Posterior cingulate gyrus (tissue), 11 donors: ENCODE results near the gene SLC16A4.

Source experiments
- DNase-seq, 10 donors: peaks; one replicate each; pipeline versions ENCODE4 v3.0.0 to v3.0.0-alpha.2; 2020 to 2021; ENCODE audit warnings: mixed read lengths in 3 of 10
- intact Hi-C: fragments of 100-400 bp; cut with DNase I; formaldehyde crosslinking; loops from one replicate; pipeline ENCODE4 v1.15.1; 2023

SLC16A4 gene

DNA sequence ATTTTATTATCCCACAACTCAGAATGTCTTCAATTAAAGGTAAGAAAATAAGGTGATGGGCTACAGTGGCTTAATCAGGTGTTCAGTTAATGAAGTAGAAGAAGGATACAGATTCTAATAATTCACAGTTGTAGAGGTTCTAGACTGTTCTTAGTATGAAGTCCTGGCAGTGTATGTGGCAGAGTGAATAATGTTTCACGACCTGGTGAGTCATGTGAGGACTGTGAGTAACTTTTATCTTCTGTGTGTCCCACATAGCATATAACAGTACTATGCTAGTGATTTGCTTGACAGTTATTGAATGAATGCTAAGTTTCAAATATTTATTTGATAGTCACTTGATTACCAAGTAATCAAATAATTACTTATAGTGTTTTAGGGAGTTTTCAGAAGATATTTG lies 20.0 kb downstream of the SLC16A4 start:
- DNase-seq = no peak
- intact Hi-C loops = no loop called here

DNA sequence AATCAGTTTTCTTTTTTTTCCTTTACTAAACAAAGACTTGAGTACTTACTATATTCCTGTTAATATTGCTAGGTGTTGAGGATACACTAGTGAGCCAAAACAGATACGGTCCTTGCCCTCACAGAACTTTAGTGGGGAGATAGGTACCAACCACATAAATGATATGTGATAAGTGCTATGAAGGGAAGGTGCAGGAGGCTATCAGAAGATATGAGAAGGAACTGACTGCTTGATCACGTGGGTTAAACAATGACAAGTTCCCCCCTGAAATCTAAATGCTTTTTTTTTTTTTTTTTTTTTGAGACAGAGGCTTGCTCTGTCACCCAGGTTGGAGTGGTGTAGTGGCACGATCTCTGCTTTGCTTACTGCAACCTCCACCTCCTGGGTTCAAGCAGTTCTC lies 26.6 kb downstream of the SLC16A4 start:
- no peak for DNase-seq
- intact Hi-C loops = no loop called here

DNA sequence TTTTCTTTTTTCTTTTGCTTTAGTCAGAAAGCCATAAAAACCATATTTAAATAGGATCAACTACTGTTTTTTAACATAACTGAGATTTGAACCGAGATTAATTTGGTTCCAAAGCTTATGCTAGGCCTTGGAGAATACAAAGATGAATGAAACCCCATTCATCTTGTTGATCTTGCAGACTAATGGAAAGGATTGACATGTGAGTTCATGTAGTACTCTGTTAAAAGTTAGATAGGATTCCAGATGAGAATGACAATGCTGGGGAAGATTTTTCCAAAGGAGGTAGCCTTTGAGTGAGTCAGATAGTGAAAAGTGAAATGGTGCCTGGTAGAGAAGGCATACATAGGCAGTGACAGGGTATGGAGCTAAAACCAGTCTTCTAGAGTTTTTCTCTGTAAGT lies 29.0 kb downstream of the SLC16A4 start:
- DNase-seq = no peak
- intact Hi-C loops = no loop called here

DNA sequence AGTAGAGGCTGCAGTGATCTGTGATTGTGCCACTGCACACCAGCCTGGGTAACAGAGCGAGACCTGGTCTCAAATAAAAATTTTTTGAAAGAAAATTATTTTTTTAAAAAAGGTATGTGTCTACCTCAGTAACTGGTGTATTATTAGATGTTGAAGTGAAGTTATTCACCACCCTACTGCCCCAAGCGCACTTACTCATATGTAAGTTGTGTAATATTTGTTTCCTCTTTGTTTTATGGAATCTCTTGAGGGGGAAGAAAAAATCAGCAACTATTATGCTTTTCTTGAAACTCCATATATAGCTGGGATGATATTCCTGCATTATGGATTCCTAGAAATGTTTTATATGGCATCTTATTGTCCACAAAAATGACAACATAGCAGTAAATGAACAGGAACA lies 30.4 kb downstream of the SLC16A4 start:
- intact Hi-C loops = no loop called here
- DNase-seq = no peak

DNA sequence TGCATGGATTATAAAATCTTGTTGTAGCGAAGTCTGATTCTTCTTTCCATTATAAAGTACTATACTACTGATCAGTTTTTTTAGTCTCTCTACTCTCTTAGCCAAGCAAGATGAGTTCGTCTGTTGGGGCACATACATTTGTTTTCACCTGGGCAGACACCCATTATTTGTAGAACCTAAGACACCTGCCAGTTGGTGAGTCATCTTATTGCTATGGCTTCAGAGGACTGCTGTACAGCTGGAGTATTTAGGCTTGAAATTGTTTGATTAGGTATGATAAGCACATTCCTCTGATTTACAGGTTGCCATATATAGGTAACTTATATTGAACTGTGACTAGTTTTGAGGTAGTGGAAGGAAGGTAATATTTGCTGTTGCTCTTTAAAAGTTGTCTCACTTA lies 34.4 kb downstream of the SLC16A4 start:
- DNase-seq = no peak
- intact Hi-C loops = no loop called here

- DNase-seq = no peak
- intact Hi-C loops = no loop called here
Observed at GRCh38 chr1:110355321-110355720, 35.5 kb downstream of the SLC16A4 start.

DNA sequence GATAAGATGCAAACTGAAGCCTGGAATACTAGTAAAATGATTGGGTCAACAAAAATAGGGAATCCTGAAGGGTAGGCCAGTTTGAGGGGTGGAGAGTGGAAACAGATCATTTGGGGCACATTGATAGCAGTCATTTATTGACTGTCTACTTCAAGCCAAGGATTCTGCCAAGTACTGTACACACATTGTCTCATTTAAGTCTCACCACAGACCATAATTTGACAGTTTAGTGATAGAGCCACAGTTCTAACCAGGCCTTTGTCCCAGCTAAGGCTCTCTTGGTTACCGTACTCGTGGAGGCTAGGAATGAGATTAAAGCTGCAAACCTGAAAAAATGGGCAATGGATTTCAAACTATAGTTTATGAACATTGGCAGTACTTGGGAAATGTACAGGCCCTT lies 40.5 kb downstream of the SLC16A4 start:
- DNase-seq = no peak
- intact Hi-C loops = no loop called here

GRCh38 chr1:110348771-110349170 lies 42.1 kb downstream of the SLC16A4 start:
- DNase-seq = no peak
- intact Hi-C loops = no loop called here

DNA sequence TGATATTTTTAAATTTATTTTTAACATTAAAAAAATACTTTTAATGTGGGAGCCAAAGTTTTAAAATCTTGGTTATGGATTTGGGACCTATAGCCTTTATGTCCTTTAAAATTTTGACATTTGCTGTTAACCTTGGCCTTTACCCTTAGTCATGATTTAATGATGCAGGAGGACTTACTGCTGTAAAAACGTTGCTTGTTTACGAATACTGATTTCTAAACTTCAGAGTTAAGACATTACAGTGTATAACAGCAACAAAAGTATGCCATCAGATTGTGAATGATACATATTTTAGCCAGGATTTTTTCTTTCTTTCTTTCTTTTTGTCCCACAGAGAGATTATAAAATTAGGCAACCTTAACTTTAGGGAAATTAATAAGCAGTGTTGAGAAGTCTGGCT lies 42.8 kb downstream of the SLC16A4 start:
- DNase-seq = no peak
- intact Hi-C loops = no loop called here

DNA sequence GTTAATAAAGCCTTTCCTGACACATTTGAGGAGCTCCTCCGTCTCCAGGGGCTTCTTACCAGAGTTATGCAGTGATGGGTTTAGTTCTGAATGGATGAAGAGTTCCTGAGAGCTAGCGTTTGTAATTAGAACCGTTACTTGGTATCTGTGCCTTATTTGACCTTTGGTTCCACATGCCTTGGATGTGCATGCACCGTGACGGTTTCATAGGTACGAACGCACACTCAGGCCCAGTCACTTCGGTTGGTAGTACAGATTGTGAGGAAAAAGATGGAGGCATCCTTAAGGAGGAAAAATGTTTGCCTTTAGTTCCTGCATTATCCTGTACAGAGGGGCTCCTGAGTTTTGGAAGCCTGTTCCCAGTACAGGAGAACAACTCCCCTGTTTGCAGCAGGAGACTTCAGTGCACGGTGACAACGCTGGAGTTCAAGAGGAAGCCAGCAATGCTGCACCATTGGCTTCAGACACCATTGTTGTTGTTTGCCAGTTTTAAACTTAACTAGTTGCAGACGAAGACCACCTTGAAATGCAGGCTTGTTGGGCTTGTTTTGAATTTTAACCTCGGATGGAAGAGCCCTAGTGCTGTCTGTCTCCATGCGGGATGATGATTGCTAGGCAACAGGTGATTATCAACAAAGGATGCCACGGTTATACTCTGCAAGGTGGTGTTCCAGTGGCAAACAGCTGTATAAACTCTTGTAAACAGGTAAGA lies 43.5 kb downstream of the SLC16A4 start:
- no peak for DNase-seq
- intact Hi-C loops = no loop called here

- intact Hi-C loops = no loop called here
- DNase-seq = no peak
Observed at GRCh38 chr1:110346690-110347089, 44.1 kb downstream of the SLC16A4 start.

DNA sequence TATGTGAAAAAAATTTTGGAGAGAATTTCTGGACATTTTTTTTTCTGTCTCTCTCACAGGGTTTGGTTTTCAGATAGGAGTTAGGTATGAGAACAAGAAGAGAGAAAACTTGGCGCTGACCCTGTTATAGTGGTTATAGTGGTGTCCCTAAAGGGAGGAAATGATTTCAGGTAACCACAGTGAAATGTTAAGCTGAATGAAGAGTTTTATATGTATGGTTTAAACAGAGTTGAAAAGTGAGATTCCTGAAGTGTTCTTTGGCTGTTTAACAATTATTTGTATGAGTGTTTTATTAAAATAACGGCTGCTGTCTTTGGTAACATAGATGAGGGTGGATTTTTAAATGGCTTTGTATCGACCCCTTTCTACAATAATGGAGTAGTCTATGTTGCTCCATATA lies 45.3 kb downstream of the SLC16A4 start:
- no peak for DNase-seq
- intact Hi-C loops = no loop called here

DNA sequence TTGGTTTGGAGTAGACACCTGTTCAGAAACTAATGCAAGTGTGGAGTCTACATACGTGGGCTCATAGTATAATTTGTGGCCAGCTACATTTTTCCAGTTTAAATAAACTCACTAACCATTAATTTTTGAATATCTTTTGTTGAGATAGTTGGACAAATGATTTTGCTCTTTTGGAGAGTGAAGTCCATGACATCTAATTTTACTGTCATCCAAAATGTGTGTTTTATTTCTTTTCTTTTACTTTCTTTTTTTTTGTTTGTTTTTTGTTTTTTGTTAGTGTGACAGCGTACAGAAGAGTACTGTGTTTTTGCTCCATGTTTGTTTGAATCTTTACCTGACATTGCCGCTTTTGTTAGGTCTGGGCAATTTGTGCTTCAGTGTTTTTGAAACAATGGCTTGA lies 46.7 kb downstream of the SLC16A4 start:
- no peak for DNase-seq
- intact Hi-C loops = no loop called here

DNA sequence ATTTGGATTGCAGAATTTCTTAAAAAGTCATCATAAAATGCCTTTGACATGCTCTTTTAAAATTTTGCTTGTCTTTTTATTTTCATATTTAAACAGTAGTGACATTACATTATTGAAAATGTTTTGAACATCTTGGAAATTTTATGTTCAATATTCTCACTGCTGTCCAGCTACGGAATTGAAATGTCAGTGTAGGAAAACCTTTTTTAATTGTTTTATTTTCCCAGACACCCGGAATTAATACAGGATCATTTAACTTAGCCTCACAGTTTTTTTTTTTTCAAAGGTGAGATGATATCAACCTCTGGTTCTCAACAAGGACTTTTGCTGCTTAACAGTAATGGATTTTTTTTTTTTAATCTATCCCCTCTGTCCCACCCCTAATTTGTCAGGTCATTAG lies 47.6 kb downstream of the SLC16A4 start:
- intact Hi-C loops = no loop called here
- DNase-seq = no peak

- DNase-seq = no peak
- intact Hi-C loops = no loop called here
Observed at GRCh38 chr1:110341872-110342331, 48.9 kb downstream of the SLC16A4 start.

GRCh38 chr1:110341146-110341871 lies 49.5 kb downstream of the SLC16A4 start:
- intact Hi-C loops = no loop called here

DNA sequence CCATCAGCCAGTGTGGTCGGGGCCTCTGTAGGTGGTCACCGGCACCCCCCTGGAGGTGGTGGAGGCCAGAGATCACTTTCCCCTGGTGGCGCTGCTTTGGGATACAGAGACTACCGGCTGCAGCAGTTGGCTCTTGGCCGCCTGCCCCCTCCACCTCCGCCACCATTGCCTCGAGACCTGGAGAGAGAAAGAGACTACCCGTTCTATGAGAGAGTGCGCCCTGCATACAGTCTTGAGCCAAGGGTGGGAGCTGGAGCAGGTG lies 50.7 kb downstream of the SLC16A4 start:
- DNase-seq = peak in 2 of 10 donors; percentile 72 to 79
- intact Hi-C loops = no loop called here

More at GRCh38 chr1:110341146-110341871, 49.5 kb downstream of the SLC16A4 start:
- DNase-seq = peak in 1 of 10 donors; percentile 55

DNA sequence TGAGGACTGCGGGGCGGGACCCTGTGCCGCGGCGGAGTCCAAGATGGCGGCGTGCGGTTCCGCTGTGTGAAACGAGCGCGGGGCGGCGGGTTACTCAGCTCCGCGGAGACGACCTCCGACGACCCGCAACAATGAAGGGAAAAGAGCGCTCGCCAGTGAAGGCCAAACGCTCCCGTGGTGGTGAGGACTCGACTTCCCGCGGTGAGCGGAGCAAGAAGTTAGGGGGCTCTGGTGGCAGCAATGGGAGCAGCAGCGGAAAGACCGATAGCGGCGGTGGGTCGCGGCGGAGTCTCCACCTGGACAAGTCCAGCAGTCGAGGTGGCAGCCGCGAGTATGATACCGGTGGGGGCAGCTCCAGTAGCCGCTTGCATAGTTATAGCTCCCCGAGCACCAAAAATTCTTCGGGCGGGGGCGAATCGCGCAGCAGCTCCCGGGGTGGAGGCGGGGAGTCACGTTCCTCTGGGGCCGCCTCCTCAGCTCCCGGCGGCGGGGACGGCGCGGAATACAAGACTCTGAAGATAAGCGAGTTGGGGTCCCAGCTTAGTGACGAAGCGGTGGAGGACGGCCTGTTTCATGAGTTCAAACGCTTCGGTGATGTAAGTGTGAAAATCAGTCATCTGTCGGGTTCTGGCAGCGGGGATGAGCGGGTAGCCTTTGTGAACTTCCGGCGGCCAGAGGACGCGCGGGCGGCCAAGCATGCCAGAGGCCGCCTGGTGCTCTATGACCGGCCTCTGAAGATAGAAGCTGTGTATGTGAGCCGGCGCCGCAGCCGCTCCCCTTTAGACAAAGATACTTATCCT lies 51.2 kb downstream of the SLC16A4 start:
- DNase-seq = peak in 8 of 10 donors; percentile 42 to 92 (median 48)
- intact Hi-C loops = loop anchor here (2.0 kb wide), 1 partner anchor 305 kb away; the partner anchor contains the start of gene STRIP1

DNA sequence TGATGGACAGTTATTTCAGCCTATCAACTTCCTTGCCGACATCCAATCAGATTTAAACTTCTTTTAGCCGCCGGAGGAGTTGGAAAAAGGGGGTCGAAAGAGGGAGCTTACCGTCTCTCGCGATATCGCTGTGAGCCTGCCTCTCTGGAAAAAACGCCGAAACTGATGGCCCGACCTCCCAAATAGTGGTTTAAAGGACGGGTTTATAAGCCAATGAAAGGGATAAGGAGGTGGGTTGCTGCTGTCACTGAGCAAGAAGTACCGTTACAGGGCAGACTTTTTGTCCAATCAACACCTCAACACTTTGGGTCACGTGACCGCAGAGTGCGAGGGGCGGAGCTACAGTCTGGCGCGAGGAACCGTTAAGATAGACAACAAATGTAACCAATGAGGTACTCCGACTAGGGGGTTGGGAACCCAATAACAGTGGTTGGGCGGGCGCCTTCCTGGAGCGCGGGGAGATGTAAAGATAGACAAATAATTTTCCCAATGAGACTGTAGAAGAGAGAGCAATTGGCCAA lies 51.9 kb downstream of the SLC16A4 start, which contains the start of gene RBM15:
TSS of gene RBM15 (plus strand) at position 492 of the 521 bp plus-strand sequence. CDS start at position 521, 29 bp downstream.
- peak; percentile 96 to 100 (median 98) for DNase-seq
- intact Hi-C loops = loop anchor here (1.0 to 2.0 kb wide), 2 partner anchors 68 to 304 kb away; partner anchors contain the start of genes LAMTOR5 and STRIP1

GRCh38 chr1:110338309-110338885 lies 52.4 kb downstream of the SLC16A4 start:
- DNase-seq = peak; percentile 89 to 99 (median 96)
- intact Hi-C loops = loop anchor here (1.0 to 2.0 kb wide), 2 partner anchors 69 to 304 kb away; partner anchors contain the start of genes LAMTOR5 and STRIP1
